ENCODE data around the gene CRIP3. TPM values are rescaled to one million over a fixed set of nuclear protein-coding genes. Genes with fewer than 3 reads are reported as not detected.

The CRIP3 gene
- total RNA-seq, 4 donors from 2014 or later: 0.45 to 0.93 TPM; not detected in 2

DNA sequence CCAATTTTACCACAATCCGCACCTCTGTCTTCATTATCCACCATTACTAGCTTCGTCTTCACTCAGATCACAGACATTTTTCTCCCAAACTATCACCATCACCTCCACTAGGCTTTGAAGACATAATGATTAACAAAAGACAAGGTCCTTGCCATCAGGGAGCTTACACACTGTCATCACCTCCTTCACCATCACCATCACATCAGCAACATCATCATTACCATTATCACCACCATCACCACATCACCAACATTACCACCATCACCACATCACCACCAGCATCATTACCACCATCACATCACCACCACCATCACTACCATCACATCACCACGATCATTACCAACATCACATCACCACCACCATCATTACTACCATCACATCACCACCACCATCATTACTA lies 14.9 kb downstream of the CRIP3 start:
- 93 to 96% methylated on average over 3 of the region's 3 CpGs for WGBS, 2 donors

GRCh38 chr6:43292763-43293318 lies 15.8 kb downstream of the CRIP3 start:
- no peak overlapping the region for H3K27ac ChIP-seq
- H3K4me1 ChIP-seq: no peaks in the 10 kb centered on the region
- H3K27me3 ChIP-seq: no peaks in the 10 kb centered on the region
- H3K4me3 ChIP-seq (replicated peaks in 1 of 3): no peak overlapping the region
- 73% methylated on average over 5 of the region's 5 CpGs for WGBS, 2 donors
- no peak for DNase-seq
- H3K9me3 ChIP-seq: no peaks in the 10 kb centered on the region
- TF ChIP-seq POLR2A (IDR thresholded peaks at IDR 0.05) (no peak), CTCF (IDR thresholded peaks at IDR 0.05) (no peak)
- no peaks in the 10 kb centered on the region for H3K36me3 ChIP-seq
- intact Hi-C loops (cut with DNase I): no loop called here

More for the DNA sequence above, 14.9 kb downstream of the CRIP3 start:
- DNase-seq: no peak
- intact Hi-C loops (cut with DNase I): no loop called here
- Histone ChIP-seq H3K36me3 (no peaks in the 10 kb centered on the region), H3K27ac (no peak overlapping the region), H3K9me3 (no peaks in the 10 kb centered on the region), H3K27me3 (no peaks in the 10 kb centered on the region), H3K4me3 (replicated peaks in 1 of 3) (no peak overlapping the region), H3K4me1 (no peaks in the 10 kb centered on the region)
- TF ChIP-seq POLR2A (IDR thresholded peaks at IDR 0.05) (no peak), CTCF (IDR thresholded peaks at IDR 0.05) (no peak)

- intact Hi-C loops (cut with DNase I): no loop called here
- H3K27ac ChIP-seq: no peak overlapping the region
- WGBS, 2 donors: 91% methylated on average over 6 of the region's 6 CpGs
- no peaks in the 10 kb centered on the region for H3K4me1 ChIP-seq
- H3K4me3 ChIP-seq (replicated peaks in 1 of 3): no peak overlapping the region
- no peaks in the 10 kb centered on the region for H3K36me3 ChIP-seq
- H3K9me3 ChIP-seq: no peaks in the 10 kb centered on the region
- TF ChIP-seq CTCF (IDR thresholded peaks at IDR 0.05): no peak
- H3K27me3 ChIP-seq: no peaks in the 10 kb centered on the region
- no peak for DNase-seq
These were observed 16.3 kb downstream of the CRIP3 start for GRCh38 chr6:43292341-43292740.

DNA sequence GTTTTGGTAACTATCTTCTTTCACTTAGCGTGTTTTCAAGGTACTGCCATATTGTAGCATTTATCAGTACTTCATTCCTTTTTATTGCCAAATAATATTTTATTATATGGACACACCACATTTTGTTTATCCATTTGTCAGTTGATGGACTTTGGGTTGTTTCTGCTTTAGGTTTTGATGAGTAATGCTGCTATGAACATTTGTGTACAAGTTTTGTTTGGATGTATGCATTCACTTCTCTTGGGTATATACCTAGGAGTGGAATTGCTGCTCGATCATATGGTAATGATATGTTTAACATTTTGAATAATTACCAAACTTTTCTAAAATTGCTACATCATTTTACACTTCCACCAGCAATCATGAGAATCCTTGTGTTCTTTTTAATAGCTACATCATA lies 16.9 kb downstream of the CRIP3 start:
- Histone ChIP-seq H3K36me3 (no peaks in the 10 kb centered on the region), H3K4me3 (replicated peaks in 1 of 3) (no peak overlapping the region), H3K9me3 (no peaks in the 10 kb centered on the region), H3K4me1 (no peaks in the 10 kb centered on the region), H3K27ac (no peak overlapping the region), H3K27me3 (no peaks in the 10 kb centered on the region)
- 94 to 98% methylated on average over 2 of the region's 2 CpGs for WGBS, 2 donors
- no peak for DNase-seq
- no peak for TF ChIP-seq POLR2A (IDR thresholded peaks at IDR 0.05)
- intact Hi-C loops (cut with DNase I): no loop called here

GRCh38 chr6:43290905-43291355 lies 17.7 kb downstream of the CRIP3 start:
- no peaks in the 10 kb centered on the region for H3K27me3 ChIP-seq
- no peak for TF ChIP-seq CTCF (IDR thresholded peaks at IDR 0.05)
- no peak for TF ChIP-seq POLR2A (IDR thresholded peaks at IDR 0.05)
- intact Hi-C loops (cut with DNase I): no loop called here
- no peak for DNase-seq
- no peaks in the 10 kb centered on the region for H3K9me3 ChIP-seq
- WGBS, 2 donors: 81 to 86% methylated on average over 6 of the region's 6 CpGs
- no peak overlapping the region for H3K27ac ChIP-seq
- H3K36me3 ChIP-seq: no peaks in the 10 kb centered on the region
- no peak overlapping the region for H3K4me3 ChIP-seq (replicated peaks in 1 of 3)
- H3K4me1 ChIP-seq: no peaks in the 10 kb centered on the region
